ENCODE results near the gene MTCP1.

DNA sequence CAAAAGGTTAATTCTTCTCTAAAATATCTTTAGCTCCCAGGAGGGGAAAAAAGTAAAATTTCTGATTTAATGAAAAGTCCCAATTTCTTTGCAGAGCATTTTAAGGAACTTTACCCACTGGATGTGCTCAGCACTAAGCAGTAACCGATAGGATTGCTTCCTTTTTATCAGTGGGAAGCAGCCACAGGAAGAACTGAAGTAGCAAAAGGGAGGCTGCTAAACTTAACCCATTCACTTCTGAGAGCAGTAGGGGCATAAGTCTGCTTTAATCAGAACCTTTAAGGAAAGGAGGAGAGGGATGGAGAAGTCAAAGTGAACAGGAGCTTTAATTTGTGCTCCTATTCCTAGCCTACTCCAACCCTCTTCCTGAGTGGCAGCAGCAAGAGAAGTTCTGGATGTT, 48.4 kb downstream of the MTCP1 start, which contains the start of gene F8:
- TF ChIP-seq POLR2AphosphoS5 (IDR thresholded peaks at IDR 0.05; ENCODE audit: low read depth) (no peak), CREB1 (CRISPR knock-in tag; IDR thresholded peaks at IDR 0.05; ENCODE audit: low read depth) (no peak), REST (IDR thresholded peaks at IDR 0.05; ENCODE audit: unreplicated experiment) (no peak), EZH2phosphoT487 (IDR thresholded peaks at IDR 0.05; ENCODE audit: unreplicated experiment) (no peak), EZH2 (IDR thresholded peaks at IDR 0.05; ENCODE audit: low read depth, unreplicated experiment) (no peak)
- TF ChIP-seq, protein P1, sequence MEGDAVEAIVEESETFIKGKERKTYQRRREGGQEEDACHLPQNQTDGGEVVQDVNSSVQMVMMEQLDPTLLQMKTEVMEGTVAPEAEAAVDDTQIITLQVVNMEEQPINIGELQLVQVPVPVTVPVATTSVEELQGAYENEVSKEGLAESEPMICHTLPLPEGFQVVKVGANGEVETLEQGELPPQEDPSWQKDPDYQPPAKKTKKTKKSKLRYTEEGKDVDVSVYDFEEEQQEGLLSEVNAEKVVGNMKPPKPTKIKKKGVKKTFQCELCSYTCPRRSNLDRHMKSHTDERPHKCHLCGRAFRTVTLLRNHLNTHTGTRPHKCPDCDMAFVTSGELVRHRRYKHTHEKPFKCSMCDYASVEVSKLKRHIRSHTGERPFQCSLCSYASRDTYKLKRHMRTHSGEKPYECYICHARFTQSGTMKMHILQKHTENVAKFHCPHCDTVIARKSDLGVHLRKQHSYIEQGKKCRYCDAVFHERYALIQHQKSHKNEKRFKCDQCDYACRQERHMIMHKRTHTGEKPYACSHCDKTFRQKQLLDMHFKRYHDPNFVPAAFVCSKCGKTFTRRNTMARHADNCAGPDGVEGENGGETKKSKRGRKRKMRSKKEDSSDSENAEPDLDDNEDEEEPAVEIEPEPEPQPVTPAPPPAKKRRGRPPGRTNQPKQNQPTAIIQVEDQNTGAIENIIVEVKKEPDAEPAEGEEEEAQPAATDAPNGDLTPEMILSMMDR (conservative IDR thresholded peaks at IDR 0.05; ENCODE audit: low read depth in 2 of 2), result no peak
